ENCODE measurements around the gene CXorf38.

CXorf38 gene

GRCh38 chrX:40637687-40638086 is 9.7 kb downstream of the CXorf38 start:
- no peak overlapping the region for H3K4me3 ChIP-seq (ENCODE audit: low read depth, low read length)
- no peak for DNase-seq (ENCODE audit: low read depth)
- no peak for TF ChIP-seq CTCF (IDR thresholded peaks at IDR 0.05; ENCODE audit: control insufficient read depth, extremely low read depth, insufficient read depth)

GRCh38 chrX:40632199-40632598 is 15.2 kb downstream of the CXorf38 start:
- DNase-seq (ENCODE audit: low read depth), result no peak
- no peak for TF ChIP-seq CTCF (IDR thresholded peaks at IDR 0.05; ENCODE audit: control insufficient read depth, extremely low read depth, insufficient read depth)
- no peak overlapping the region for H3K4me3 ChIP-seq (ENCODE audit: low read depth, low read length)

- TF ChIP-seq CTCF (IDR thresholded peaks at IDR 0.05; ENCODE audit: control insufficient read depth, extremely low read depth, insufficient read depth), result no peak
- no peak overlapping the region for H3K4me3 ChIP-seq (ENCODE audit: low read depth, low read length)
- DNase-seq (ENCODE audit: low read depth), result no peak
Observed at GRCh38 chrX:40628506-40628905, 18.9 kb downstream of the CXorf38 start.

GRCh38 chrX:40625294-40625693 is 22.1 kb downstream of the CXorf38 start:
- no peak for TF ChIP-seq CTCF (IDR thresholded peaks at IDR 0.05; ENCODE audit: control insufficient read depth, extremely low read depth, insufficient read depth)
- no peak for DNase-seq (ENCODE audit: low read depth)
- no peak overlapping the region for H3K4me3 ChIP-seq (ENCODE audit: low read depth, low read length)

- H3K4me3 ChIP-seq (ENCODE audit: low read depth, low read length), result no peak overlapping the region
- no peak for TF ChIP-seq CTCF (IDR thresholded peaks at IDR 0.05; ENCODE audit: control insufficient read depth, extremely low read depth, insufficient read depth)
- DNase-seq (ENCODE audit: low read depth), result no peak
Observed at GRCh38 chrX:40623665-40624064, 23.7 kb downstream of the CXorf38 start.

- DNase-seq (ENCODE audit: low read depth), result no peak
- TF ChIP-seq CTCF (IDR thresholded peaks at IDR 0.05; ENCODE audit: control insufficient read depth, extremely low read depth, insufficient read depth), result no peak
- no peak within 1 kb of the TSS for H3K4me3 ChIP-seq (ENCODE audit: low read depth, low read length)
Observed at GRCh38 chrX:40623139-40623536, 24.2 kb downstream of the CXorf38 start, which contains the start of gene MPC1L. TSS of gene MPC1L (plus strand) at chrX:40623428. CDS start at chrX:40623566, 138 bp downstream.

- no peak overlapping the region for H3K4me3 ChIP-seq (ENCODE audit: low read depth, low read length)
- DNase-seq (ENCODE audit: low read depth), result no peak
- TF ChIP-seq CTCF (IDR thresholded peaks at IDR 0.05; ENCODE audit: control insufficient read depth, extremely low read depth, insufficient read depth), result no peak
Observed at GRCh38 chrX:40622479-40623138, 24.8 kb downstream of the CXorf38 start.

Data from LNCaP clone FGC (cell line).